Bronchial epithelial cell (primary cell): ENCODE measurements around the gene ART1. TPM values are rescaled to one million over a fixed set of nuclear protein-coding genes. Genes with fewer than 3 reads are reported as not detected.

ENCODE experiments used
- DNase-seq: peaks from one replicate; pipeline ENCODE4 v3.0.0-alpha.2; 2010; ENCODE audit warnings: low read depth
- FAIRE-seq: peaks from 2 replicates; lab custom pipeline; 2011; peaks lifted over from hg19 to GRCh38; lab: Jason Lieb, UNC
- H3K27me3 ChIP-seq: 2 replicates; pipeline ENCODE4 v1.5.1; 2011; ENCODE audit warnings: low read length; ENCODE audit not compliant: control insufficient read depth, insufficient read depth
- H3K36me3 ChIP-seq: 2 replicates; pipeline ENCODE4 v1.5.1; 2011; ENCODE audit warnings: low read length; ENCODE audit not compliant: control insufficient read depth, insufficient read depth
- H3K4me3 ChIP-seq: 2 replicates; pipeline ENCODE4 v1.5.1; 2011; ENCODE audit warnings: mild to moderate bottlenecking, low read depth, low read length, control low read depth
- CTCF ChIP-seq: IDR thresholded peaks from 2 replicates; pipeline ENCODE4 v1.5.1; 2011; ENCODE audit warnings: mild to moderate bottlenecking, moderate library complexity, low read length, control low read depth, inconsistent platforms; ENCODE audit not compliant: insufficient read depth, severe bottlenecking
- total RNA-seq: library from RNA; depleted of rRNA; stranded (reverse); fragments of >200 nt; gene quantifications from 2 replicates; pipeline ENCODE4 v1.2.1, GENCODE V29; 2014

The ART1 gene
- total RNA-seq, 1 donor from 2014 or later: not detected

- no peaks in the 10 kb centered on the region for H3K36me3 ChIP-seq
- DNase-seq (no peak), FAIRE-seq (no peak)
- no peaks in the 10 kb centered on the region for H3K27me3 ChIP-seq
- no peak for TF ChIP-seq CTCF
- H3K4me3 ChIP-seq: no peak overlapping the region
These were observed 7.7 kb upstream of the ART1 start for GRCh38 chr11:3637201-3637600.

GRCh38 chr11:3638513-3638912 lies 6.4 kb upstream of the ART1 start:
- no peak for DNase-seq
- Histone ChIP-seq H3K36me3 (no peaks in the 10 kb centered on the region), H3K27me3 (peaks cover 3% of the 10 kb centered on the region), H3K4me3 (no peak overlapping the region)
- TF ChIP-seq CTCF: no peak
- no peak for FAIRE-seq

- TF ChIP-seq CTCF: no peak
- H3K36me3 ChIP-seq: no peaks in the 10 kb centered on the region
- H3K27me3 ChIP-seq: peaks cover 4% of the 10 kb centered on the region
- DNase-seq: no peak
- no peak for FAIRE-seq
- no peak overlapping the region for H3K4me3 ChIP-seq
These were observed 5.1 kb upstream of the ART1 start for GRCh38 chr11:3639841-3640240.

GRCh38 chr11:3641191-3641590 lies 3.7 kb upstream of the ART1 start:
- H3K27me3 ChIP-seq: peaks cover 4% of the 10 kb centered on the region
- no peaks in the 10 kb centered on the region for H3K36me3 ChIP-seq
- no peak for TF ChIP-seq CTCF
- no peak for FAIRE-seq
- no peak overlapping the region for H3K4me3 ChIP-seq
- DNase-seq: no peak

- DNase-seq (no peak), FAIRE-seq (no peak)
- no peak for TF ChIP-seq CTCF
- no peaks in the 10 kb centered on the region for H3K36me3 ChIP-seq
- H3K27me3 ChIP-seq: peaks cover 4% of the 10 kb centered on the region
- H3K4me3 ChIP-seq: peak within 1 kb of the TSS; percentile 40
These were observed 3.2 kb upstream of the ART1 start, which contains the start of gene ART5 for GRCh38 chr11:3641701-3642070. ART5 (minus strand) TSS chr11:3641992; CDS start chr11:3641862, 130 bp downstream.
